Melanocyte of skin (primary cell): ENCODE results near the gene KRTAP19-8. TPM values are rescaled to one million over a fixed set of nuclear protein-coding genes. Genes with fewer than 3 reads are reported as not detected.

Experiments
- total RNA-seq, 2 donors: library from RNA; depleted of rRNA; stranded (reverse); fragments of >200 nt; gene quantifications; 2 replicates each; pipeline ENCODE4 v1.2.3, GENCODE V29; 2012

The KRTAP19-8 gene, protein sequence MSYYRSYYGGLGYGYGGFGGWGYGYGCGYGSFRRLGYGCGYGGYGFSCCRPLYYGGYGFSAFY
- not detected for total RNA-seq

DNA sequence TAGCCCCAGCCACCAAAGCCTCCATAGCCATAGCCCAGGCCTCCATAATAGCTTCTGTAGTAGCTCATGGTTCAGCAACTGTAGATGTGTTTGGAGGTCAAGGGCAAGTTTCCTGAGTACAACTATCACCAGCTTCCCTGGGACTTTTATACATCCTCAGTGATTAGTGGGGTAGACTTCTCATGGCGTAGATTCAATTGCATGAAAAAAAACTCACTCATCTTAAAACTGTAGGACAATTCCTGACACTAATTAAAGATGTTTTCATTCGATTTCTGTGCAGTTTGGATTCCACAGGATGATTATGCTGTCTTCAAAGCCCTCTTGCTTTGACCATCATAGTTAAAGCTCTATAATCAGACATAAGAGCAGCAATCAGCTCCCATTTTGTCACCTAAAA is at the start of gene KRTAP19-8:
Gene KRTAP19-8 (minus strand): TSS at position 101 of the 400 bp plus-strand sequence. CDS start 33 bp downstream, at position 68.

Other genes starting within 250 kb of the KRTAP19-8 start
- gene KRTAP8-1, start 225.2 kb downstream of the KRTAP19-8 start, total RNA-seq = not detected
- not detected for gene KRTAP7-1, start 208.7 kb downstream of the KRTAP19-8 start, total RNA-seq
- not detected for gene KRTAP11-1, start 156.9 kb downstream of the KRTAP19-8 start, total RNA-seq